ENCODE results near the gene APOBR.
"Not testable (repeated sequence)": the region's sequence is repeated elsewhere in the genome, so short reads cannot be mapped to it uniquely, and the experiment has no call there.

Gene APOBR

DNA sequence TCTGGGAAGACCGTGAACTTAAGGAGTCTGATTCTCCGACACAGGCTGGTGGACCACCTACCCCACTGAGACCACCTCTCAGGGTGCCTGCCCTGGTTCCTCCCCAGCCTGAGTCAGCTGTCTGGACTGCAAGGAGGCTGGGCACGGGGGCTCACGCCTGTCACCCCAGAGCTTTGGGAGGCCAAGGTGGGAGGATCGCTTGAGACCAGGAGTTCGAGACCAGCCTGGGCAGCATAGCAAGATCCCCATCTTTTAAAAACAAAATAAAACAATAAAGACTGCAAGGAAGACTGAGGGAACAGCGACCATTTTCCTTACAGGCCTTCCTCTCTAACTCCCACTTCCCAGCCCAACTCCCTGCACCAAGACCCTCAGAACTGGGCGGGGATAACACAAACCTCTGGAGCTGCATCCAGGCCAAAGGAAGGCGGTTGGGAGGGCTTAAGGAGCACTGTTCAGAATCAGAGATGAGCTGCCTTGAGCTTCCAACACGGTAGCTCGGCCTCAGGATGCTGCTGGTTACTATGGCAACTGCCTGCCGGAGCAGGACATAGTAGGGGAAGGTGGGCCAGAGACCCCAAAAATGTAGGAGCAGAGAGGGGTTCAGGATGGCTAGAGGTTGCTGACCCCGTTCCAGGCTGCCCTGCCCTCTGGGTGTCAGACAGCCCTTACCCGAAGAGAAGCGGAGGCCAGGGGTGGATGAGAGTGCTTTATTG is 4.4 kb downstream of the APOBR start:
- no peak for DNase-seq

DNA sequence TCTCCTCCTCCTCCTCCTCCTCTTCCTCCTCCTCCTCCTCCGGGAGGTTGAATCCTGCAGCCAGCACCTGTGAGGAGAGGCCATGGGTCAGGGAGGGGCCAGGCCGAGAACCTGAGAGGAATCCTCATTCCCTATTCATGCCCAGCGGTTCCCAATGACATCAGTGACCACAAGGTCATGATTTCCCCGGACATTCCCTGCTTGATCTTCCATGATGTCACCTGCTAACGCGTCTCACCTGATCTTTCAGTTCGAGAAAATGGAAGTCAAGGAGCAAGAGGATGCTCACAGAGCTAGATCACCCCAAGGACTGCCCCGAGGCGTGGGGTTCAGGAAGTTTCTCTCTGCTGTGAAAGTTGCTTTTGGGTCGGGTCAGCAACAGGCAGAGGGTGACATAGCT is 5.4 kb downstream of the APOBR start:
- DNase-seq = no peak

DNA sequence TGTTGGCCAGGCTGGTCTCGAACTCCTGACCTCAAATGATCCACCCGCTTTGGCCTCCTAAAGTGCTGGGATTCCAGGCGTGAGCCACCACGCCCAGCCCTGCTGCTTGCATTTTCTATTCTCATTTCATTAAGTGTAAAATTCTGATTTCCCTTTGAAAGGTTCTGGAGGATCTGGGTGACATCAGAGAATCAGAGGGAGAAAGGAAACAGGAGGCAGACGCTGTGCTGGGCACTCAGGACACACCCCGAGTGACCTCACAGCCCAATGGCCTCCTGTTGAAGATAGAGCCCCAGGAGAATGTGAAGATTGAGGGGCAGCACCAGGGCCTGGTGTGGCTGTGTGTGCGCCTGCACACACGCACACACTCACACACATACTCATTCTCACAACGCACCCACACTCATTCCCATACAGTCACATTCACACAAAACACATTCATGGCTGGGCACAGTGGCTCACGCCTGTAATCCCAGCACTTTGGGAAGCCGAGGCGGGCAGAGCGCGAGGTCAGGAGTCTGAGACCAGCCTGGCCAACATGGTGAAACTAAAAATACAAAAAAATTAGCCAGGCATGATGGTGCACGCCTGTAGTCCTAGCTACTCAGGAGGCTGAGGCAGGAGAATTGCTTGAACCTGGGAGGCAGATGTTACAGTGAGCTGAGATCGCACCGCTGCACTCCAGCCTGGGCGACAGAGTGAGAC is 6.2 kb downstream of the APOBR start:
- not testable (repeated sequence) for DNase-seq

DNA sequence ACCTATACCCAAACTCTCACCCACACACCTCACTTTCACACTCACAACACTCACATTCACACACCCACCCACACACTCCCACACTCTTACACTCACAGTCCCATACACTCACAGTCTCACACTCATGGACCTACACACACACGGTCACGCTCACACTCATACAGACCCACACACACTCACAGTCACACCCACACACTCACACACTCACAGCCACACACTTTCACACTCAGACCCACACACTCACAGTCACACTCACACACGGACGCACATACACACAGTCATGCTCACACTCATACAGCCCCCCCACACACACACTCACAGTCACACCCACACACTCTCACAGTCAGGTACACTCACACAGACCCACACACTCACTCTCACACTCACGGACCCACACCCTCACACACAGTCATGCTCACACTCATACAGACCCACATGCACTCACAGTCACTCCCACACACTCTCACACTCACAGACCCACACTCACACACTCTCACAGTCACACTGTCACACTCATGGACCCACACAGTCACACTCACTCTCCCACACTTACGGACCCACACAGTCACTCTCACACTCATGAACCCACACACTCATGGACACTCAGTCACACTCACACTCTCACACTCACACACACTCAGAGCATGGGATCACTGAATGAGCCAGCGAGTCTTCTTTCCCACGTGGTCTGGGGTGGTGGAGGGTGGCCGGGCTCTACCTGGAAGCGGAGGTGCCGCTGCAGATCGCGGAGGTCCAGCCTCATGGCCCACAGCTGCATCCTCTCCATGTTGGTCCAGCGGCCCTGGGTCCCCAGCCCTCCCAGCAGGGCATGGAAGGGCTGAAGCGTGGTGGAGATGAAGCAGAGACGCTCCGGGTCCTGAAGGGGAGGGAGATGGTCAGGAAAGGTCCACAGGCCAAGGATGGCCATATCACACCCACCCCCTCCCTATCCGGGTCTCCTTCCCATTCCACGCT is 7.1 kb downstream of the APOBR start:
- DNase-seq = no peak

DNA sequence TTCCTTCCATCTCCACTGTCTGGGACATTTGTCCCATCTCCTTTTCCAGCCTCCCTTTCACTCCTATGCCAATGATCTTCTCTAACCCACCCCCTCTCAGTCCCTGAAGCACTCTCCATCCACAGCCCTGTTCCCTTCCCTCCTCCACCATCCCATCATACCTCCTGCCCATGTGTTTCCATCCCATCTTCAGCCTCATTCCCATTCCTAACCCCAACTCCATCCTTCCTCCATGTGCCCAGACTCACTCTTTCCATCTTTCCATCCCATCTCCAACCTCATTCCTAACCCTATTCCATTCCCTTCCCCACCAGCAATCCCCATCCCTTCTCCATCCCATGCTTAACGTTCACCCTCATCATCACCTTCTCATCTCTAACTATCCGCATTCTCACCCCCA is 7.8 kb downstream of the APOBR start:
- no peak for DNase-seq

DNA sequence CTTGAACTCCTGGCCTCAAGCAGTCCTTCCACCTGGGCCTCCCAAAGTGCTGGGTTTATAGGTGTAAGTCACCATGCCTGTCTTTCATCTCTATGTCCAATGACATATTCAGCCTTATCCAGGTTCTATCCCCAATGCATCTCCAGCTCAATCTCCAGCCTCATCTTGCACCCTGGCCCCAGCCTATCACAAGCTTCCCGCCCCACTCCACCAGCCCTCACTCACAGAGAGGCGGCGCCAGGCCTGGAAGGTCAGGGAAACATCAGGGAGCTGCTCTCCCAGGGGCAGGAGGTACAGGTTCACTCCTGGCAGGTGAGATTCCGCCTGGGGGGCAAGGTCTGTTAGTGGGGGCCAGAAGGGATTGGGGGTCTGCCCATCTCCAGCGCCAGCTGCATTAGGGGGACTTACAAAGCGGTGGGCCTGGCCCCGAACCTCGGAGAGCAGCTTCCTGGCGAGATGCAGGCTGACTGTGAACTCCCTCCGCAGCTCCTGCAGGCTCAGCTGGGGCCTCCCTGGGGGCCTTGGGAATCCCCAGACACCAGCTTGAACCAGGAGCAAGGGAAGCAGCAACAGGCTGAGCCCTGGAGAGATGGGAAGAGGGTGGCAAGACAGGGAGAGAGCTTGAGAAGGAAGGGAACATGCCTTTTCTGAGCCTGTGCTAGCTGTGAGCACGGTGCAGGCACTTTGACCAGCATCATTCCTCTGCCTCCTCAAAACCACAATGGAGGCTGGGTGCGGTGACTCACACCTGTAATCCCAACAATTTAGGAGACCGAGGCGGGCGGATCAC is 9.2 kb downstream of the APOBR start:
- no peak for DNase-seq

DNA sequence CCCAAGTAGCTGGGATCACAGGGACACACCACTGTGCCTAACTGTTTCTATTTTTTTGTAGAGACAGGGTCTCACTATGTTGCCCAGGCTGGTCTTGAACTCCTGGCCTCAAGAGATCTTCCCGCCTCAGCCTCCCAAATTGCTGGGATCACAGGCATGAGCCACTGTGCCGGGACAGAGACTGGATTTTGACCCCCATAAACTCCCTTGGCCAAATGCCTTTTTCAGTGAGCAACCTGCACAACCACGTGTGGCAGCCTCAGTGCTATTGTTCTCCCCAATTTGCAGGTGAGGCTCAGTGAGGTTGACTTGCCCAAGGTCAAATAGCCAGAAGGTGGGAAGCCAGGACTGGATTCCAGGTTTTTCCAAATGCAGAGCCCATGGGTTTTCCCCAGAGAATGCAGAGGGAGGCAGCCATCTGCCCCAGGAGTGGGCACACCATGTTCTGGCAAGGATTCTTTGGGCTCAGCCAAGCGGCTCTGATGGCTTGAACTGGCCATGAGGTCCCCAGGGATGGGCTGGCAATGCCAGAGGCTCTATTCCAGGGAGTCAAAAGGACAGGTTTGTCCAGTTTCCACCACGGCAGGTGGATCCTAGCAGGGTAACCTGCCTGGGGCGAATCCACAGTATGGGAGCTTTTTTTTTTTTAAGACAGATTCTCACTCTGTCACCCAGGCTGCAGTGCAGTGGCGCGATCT is 10.4 kb downstream of the APOBR start:
- no peak for DNase-seq

DNA sequence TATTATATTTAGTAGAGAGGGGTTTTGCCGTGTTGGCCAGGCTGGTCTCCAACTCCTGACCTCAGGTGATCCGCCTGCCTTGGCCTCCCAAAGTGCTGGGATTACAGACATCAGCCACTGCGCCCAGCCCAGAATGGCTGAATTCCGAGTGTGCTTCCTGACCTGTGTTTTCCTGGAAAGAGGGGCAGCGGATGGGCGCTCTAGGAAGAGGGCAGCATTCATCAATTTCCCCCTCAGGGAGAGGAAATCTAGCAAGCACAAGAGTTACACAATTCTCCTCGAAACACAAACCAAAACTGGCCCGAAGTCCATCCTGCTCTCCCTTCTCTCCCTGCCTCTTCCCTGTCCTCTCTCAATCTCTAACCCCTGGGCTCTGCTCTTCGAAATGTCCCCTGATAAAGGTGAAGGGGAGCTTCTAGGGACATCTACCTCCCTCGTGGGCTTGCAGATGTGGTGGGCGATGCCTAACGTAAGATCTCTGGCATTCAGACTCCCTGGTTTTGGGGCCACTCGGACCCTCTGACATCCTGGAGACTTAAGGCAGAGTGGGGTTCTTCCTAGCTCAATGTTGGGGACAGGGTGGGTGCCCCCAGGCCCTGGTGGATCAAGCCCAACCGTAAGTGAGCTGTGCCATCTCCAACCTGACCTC is 11.2 kb downstream of the APOBR start:
- no peak for DNase-seq

DNA sequence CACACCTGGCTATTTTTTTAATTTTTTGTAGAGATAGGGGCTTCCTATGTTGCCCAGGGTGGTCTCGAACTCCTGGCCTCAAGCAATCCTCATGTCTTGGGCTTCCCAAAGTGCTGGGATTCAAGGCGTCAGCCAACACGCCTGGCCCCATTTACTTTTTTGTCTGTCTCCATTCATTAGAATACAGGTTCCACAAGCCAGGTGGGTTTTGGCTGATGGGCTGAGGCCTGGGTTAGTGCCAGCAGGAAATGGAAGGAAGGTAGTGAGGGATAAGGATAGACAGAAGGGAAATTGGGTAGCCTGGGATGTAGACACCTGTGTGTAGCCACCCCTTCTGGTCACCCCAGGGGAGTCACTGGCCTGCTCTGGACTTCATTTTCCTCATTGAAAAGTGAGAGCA is 16.6 kb downstream of the APOBR start:
- no peak for DNase-seq

DNA sequence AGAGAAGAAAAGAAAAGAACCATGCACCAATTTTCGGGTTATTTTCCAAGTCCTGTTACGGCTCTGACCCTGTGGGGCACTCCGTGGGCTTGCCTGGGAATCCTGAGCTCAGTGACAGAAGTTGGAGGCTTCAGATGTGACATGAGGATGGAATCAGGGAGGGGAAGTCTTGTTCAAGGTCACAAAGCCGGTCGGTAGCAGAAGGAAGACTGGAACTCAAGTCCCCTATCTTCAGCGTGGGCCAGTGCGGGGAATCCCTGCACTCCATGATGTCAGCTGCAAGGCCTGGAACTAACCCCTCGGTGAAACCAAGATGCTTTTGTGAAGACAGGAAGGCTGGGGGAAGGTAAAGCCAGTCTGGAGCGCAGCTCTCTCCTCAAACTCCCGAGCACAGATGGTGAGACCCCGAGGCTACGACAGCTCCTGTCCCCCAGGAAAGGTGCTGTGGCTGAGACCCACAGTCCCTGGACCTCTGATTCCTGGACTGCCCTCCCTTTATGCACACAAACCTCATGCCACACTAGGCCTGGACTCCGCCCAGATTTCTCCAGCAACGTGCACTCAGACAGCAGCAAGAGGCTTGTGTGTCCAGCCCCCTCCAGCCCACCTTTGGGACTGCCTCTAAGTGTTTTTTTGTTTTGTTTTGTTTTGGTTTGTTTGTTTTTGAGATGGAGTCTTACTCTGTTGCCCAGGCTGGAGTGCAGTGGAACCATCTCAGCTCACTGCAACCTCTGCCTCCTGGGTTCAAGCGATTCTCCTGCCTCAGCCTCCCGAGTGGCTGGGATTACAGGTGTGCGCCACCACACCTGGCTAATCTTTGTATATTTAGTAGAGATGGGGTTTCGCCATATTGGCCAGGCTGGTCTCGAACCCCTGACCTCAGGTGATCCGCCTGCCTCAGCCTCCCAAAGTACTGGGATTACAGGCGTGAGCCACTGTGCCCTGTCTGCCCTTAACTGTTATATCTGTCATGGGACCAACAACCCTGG is 17.7 kb downstream of the APOBR start:
- DNase-seq = no peak

DNA sequence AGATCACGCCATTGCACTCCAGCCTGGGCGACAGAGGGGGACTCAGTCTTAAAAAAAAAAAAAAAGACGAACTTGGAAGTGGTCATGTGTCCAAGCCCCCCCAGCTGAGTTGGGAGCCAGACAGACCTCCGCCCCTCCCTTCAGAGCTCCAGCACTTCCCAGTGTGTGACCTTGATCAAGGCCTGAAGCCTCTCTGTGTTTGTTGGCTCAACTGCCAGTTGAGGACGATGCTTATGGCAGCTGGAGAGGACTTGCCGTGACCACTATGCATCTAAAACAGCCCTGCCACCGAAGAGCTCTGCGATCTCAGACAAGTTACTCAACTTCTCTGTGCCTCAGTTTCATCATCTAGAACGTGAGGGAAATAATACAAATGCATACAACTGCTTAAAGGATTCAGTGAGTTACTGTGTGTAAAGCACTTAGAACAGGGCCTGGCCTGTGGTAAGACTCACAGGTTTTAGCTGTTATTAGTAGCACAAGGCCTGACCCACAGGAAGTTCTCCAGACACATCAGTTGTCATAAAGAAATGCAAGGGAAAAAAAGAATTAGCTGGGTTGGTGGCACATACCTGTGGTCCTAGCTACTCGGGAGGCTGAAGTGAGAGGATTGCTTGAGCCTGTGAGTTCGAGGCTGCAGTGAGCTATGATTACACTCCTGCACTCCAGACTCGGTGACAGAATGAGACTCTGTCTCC is 19.2 kb downstream of the APOBR start:
- no peak for DNase-seq

DNA sequence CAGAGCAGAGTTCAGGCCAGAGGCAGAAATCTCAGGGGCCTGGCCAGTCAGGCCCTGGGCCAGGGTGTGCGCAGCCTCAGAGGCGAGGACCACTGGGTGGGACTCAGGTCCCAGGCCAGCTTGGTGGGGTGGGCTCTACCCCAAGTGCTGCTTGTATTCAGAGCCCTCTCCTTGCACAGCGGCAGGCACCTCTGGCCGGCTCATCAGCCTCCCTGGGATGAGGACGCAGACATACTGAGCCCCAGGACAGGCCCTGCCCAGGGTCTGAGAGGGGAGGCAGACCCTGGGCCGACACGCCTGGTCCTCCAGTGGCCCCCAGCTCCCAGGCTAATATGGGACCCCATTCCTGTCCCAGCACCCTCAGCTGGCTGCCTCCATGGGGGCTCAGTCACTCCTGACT is 19.8 kb downstream of the APOBR start:
- DNase-seq = no peak

DNA sequence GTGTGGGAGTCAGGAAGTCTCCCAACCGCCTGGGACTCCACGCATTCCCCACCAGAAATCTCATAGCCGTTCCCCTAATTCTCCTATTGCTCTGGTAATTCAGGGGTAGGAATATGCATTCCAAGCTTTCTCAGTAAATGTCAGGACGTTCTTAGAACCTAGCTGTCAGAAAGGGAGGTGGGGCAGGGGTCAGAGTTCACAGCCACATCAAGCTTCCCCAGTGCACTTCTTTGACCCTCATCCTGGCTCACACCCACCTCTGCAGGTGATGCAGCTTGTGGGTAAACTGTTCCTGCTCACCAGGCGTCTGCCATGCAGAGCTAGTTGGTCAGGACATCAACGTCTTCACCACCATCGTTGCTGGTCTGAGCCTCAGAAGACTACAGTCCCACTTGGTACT is 26.2 kb downstream of the APOBR start:
- DNase-seq = no peak

DNA sequence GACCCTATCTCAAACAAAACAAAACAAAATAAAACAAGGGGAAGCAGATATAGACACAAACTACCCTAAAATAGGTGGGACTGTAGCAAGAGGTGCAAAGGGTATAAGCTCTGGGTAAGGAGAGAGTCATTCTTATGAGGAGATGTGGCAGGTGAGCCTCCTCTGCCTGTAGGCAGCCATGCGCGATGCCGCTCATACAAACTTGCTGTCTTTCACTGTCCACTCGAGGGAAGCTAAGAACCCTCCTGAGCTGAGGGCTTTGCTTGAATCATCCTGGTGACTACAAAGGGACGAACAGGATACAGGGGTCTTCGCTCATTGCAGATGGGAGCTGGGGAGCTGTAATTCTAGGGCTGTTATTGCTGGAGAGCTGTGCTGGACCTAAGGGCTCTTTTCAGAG is 27.0 kb downstream of the APOBR start:
- no peak for DNase-seq

DNA sequence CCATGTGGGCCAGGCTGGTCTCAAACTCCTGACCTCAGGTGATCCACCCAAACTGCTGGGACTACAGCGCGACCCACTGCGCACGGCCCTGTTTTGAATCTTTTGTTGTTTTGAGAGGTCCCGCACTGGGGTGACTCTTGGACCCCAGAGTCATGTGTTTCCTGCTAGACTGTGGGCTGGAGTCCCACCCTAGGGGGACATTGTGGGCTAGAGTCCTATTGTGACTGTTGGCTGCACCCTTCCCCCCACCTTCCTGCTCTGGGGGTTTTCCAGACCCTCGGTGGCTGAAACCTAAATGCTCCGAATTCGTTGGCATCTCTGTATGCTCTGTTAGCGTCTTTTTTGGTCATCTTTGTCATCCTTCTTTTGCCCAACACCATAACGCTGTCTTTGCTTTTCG is 28.3 kb downstream of the APOBR start:
- DNase-seq = no peak

DNA sequence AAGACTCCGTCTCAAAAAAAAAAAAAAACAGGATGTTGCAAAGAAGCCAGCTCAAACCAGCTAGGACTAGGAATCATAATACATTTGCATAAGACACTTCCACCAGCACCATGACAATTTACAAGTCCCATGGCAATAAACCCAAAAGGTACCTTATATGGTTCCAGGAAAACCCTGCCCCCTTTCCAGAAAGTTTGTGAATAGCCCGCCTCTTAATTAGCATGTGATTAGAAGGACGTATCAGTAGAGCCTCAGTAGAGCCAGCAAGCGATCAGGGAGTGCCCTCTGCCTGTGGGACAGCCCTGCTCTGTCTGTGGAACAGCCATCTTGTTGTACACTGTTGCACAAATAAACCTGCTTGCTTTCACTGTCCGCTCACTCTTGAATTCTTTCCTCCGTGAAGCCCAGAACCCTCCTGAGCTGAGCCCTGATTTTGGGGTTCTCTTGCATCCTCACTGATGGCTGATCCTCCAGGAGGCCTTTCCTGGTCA is 30.3 kb downstream of the APOBR start:
- no peak for DNase-seq

DNA sequence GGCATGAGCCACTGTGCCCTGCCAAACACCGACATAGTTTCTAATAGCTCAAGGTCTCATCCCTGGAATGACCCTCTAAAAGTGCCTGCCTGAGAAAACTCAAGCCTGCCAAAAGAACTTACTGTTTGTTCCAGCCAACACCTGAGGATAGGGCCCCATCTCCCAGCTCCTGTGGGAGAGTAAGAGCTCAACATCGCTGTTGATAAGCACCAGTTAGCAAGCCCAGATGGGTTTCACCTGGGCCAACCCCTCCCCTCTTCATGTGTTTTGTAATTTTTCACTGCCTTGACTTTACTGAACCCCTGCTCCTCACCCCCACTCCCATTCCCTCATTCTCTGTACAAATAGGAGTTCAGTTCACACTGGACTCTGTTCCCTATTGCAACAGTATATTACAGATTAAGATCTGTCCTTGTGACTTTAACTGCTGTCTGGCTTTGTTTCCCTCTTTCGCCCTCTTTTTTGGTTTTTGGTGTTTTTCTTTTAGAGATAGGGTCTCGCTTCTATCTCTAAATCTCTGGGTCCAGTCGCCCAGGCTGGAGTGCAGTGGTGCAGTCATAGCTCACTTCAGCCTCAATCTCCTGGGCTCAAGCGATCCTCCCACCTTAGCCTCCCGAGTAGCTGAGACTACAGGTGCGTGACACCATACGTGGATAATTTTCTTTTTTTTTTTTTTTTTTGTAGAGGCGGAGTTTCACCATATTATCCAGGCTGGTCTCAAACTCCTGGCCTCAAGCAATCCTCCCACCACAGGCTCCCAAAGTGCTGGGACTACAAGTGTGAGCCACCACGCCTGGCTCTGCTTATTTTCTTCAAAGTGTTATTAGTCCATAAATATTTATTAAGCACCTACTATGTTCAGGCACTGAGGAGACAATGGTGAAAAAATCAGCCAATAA is 32.0 kb downstream of the APOBR start:
- no peak for DNase-seq

DNA sequence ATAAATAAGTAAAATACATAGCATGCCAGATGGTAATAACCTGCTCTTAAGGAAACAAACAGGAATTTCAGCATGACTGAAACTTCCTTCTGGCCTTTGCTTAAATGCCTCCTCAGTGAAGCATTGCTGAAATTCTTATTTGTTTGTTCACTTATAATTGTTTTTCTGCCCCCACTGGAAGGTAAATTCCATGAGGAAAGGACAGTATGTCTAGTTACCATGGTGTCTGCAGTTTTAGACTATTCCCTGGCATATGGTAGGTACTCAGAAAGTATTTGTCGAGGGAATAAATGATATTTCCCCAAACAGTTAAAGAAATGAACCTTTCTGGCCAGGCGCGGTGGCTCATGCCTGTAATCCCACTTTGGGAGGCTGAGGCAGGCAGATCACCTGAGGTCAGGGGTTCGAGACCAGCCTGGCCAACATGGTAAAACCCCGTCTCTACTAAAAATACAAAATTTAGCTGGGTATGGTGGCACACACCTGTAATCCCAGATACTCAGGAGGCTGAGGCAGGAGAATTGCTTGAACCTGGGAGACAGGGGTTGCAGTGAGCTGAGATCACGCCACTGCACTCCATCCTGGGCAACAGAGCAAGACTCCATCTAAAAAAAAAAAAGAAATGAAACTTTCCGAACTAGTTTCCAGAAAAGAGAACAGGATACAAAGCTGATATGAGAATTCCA is 32.8 kb downstream of the APOBR start:
- DNase-seq = not testable (repeated sequence)
